HG02970 (cell line): ENCODE data around the gene TNFAIP8L1.
A peak's percentile ranks its signal among the peaks of the same experiment; 100 is the strongest.

Source experiments
- ATAC-seq: cut with Tn5 transposase; IDR thresholded peaks from one replicate; pipeline ENCODE4 v1.9.1; 2021; ENCODE audit warnings: mild to moderate bottlenecking, moderate library complexity, moderate number of reproducible peaks; ENCODE audit not compliant: unreplicated experiment, low FRiP score

The TNFAIP8L1 gene

GRCh38 chr19:4647676-4648644, 8.6 kb downstream of the TNFAIP8L1 start:
- ATAC-seq = no peak

GRCh38 chr19:4649392-4650047, 10.2 kb downstream of the TNFAIP8L1 start:
- ATAC-seq = no peak

- no peak for ATAC-seq
Measured at GRCh38 chr19:4650159-4650558, 10.8 kb downstream of the TNFAIP8L1 start.

GRCh38 chr19:4652075-4652474, 12.8 kb downstream of the TNFAIP8L1 start:
- no peak for ATAC-seq

GRCh38 chr19:4653793-4654436, 14.6 kb downstream of the TNFAIP8L1 start:
- no peak for ATAC-seq

- no peak for ATAC-seq
Measured at GRCh38 chr19:4654437-4655361, 15.4 kb downstream of the TNFAIP8L1 start.

GRCh38 chr19:4656102-4656501, 16.8 kb downstream of the TNFAIP8L1 start:
- ATAC-seq = no peak

- ATAC-seq = no peak
Measured at GRCh38 chr19:4657262-4657661, 17.9 kb downstream of the TNFAIP8L1 start.

GRCh38 chr19:4657835-4658234, 18.5 kb downstream of the TNFAIP8L1 start:
- ATAC-seq = no peak

GRCh38 chr19:4660181-4660791, 21.0 kb downstream of the TNFAIP8L1 start:
- no peak for ATAC-seq

- ATAC-seq = no peak
Measured at GRCh38 chr19:4660993-4661392, 21.7 kb downstream of the TNFAIP8L1 start.

- ATAC-seq = no peak
Measured at GRCh38 chr19:4662020-4662695, 22.8 kb downstream of the TNFAIP8L1 start.

- no peak for ATAC-seq
Measured at GRCh38 chr19:4662812-4663211, 23.5 kb downstream of the TNFAIP8L1 start.

GRCh38 chr19:4664642-4665041, 25.3 kb downstream of the TNFAIP8L1 start:
- ATAC-seq = no peak

GRCh38 chr19:4669723-4670480, 30.6 kb downstream of the TNFAIP8L1 start, which contains the start of gene MYDGF:
Gene MYDGF (minus strand): TSS chr19:4670342. CDS start chr19:4670334, 8 bp downstream.
- peak; percentile 84 for ATAC-seq

- ATAC-seq = no peak
Measured at GRCh38 chr19:4671185-4671851, 32.0 kb downstream of the TNFAIP8L1 start.

GRCh38 chr19:4673216-4673615, 33.9 kb downstream of the TNFAIP8L1 start:
- ATAC-seq = no peak

GRCh38 chr19:4673726-4674125, 34.4 kb downstream of the TNFAIP8L1 start:
- ATAC-seq = no peak
